HEK293 (cell line): Measurements from ENCODE around the gene MZB1.

Source experiments
- BCL11A ChIP-seq: fragments of 450-650 bp; formaldehyde crosslinking; IDR thresholded peaks from 2 replicates; pipeline ENCODE4 v1.5.1; 2016; ENCODE audit warnings: low read depth, missing biosample characterization, missing genetic modification characterization
- KLF16 ChIP-seq: fragments of 450-650 bp; formaldehyde crosslinking; IDR thresholded peaks from 2 replicates; pipeline ENCODE4 v1.5.1; 2017; ENCODE audit warnings: missing biosample characterization, missing genetic modification characterization
- MZF1 ChIP-seq: fragments of 450-650 bp; formaldehyde crosslinking; IDR thresholded peaks from 2 replicates; pipeline ENCODE4 v1.5.1; 2017; ENCODE audit warnings: missing biosample characterization, missing genetic modification characterization, borderline replicate concordance
- PATZ1 ChIP-seq: fragments of 450-650 bp; formaldehyde crosslinking; IDR thresholded peaks from 2 replicates; pipeline ENCODE4 v1.5.1; 2016; ENCODE audit warnings: missing biosample characterization, missing genetic modification characterization
- PRDM4 ChIP-seq: fragments of 450-650 bp; formaldehyde crosslinking; IDR thresholded peaks from 2 replicates; pipeline ENCODE4 v1.5.1; 2017; ENCODE audit warnings: missing biosample characterization, missing genetic modification characterization
- RBAK ChIP-seq: fragments of 450-650 bp; formaldehyde crosslinking; IDR thresholded peaks from 2 replicates; pipeline ENCODE4 v1.5.1; 2016; ENCODE audit warnings: missing biosample characterization, missing genetic modification characterization
- SCRT1 ChIP-seq: fragments of 450-650 bp; formaldehyde crosslinking; IDR thresholded peaks from 2 replicates; pipeline ENCODE4 v1.5.1; 2016; ENCODE audit warnings: missing biosample characterization, missing genetic modification characterization, borderline replicate concordance
- WT1 ChIP-seq: fragments of 450-650 bp; formaldehyde crosslinking; IDR thresholded peaks from 2 replicates; pipeline ENCODE4 v1.5.1; 2016; ENCODE audit warnings: missing biosample characterization, missing genetic modification characterization
- ZBTB10 ChIP-seq: fragments of 450-650 bp; formaldehyde crosslinking; IDR thresholded peaks from 2 replicates; pipeline ENCODE4 v1.5.1; 2016; ENCODE audit warnings: missing biosample characterization, missing genetic modification characterization
- ZBTB26 ChIP-seq: fragments of 450-650 bp; formaldehyde crosslinking; optimal IDR thresholded peaks from 2 replicates; pipeline ENCODE3; 2016; ENCODE audit warnings: missing biosample characterization, mild to moderate bottlenecking, missing genetic modification characterization
- ZBTB8A ChIP-seq: fragments of 450-650 bp; formaldehyde crosslinking; IDR thresholded peaks from 2 replicates; pipeline ENCODE4 v1.5.1; 2016; ENCODE audit warnings: missing biosample characterization, missing genetic modification characterization
- ZNF155 ChIP-seq: fragments of 450-650 bp; formaldehyde crosslinking; IDR thresholded peaks from 2 replicates; pipeline ENCODE4 v1.5.1; 2016; ENCODE audit warnings: missing biosample characterization, missing genetic modification characterization
- ZNF24 ChIP-seq: fragments of 450-650 bp; formaldehyde crosslinking; IDR thresholded peaks from 2 replicates; pipeline ENCODE4 v1.5.1; 2016; ENCODE audit warnings: missing biosample characterization, missing genetic modification characterization
- ZNF248 ChIP-seq: fragments of 450-650 bp; formaldehyde crosslinking; IDR thresholded peaks from 2 replicates; pipeline ENCODE4 v1.5.1; 2017; ENCODE audit warnings: missing biosample characterization, missing genetic modification characterization
- ZNF292 ChIP-seq: fragments of 450-650 bp; formaldehyde crosslinking; IDR thresholded peaks from 2 replicates; pipeline ENCODE4 v1.5.1; 2016; ENCODE audit warnings: low read depth, missing biosample characterization, missing genetic modification characterization, borderline replicate concordance
- ZNF302 ChIP-seq: fragments of 450-650 bp; formaldehyde crosslinking; IDR thresholded peaks from 2 replicates; pipeline ENCODE4 v1.5.1; 2016; ENCODE audit warnings: missing biosample characterization, missing genetic modification characterization, low read depth
- ZNF311 ChIP-seq: fragments of 450-650 bp; formaldehyde crosslinking; IDR thresholded peaks from 2 replicates; pipeline ENCODE4 v1.5.1; 2017; ENCODE audit warnings: missing biosample characterization, missing genetic modification characterization, borderline replicate concordance
- ZNF394 ChIP-seq: fragments of 450-650 bp; formaldehyde crosslinking; IDR thresholded peaks from 2 replicates; pipeline ENCODE4 v1.5.1; 2016; ENCODE audit warnings: missing biosample characterization, missing genetic modification characterization, mild to moderate bottlenecking, moderate library complexity, borderline replicate concordance
- ZNF488 ChIP-seq: fragments of 450-650 bp; formaldehyde crosslinking; IDR thresholded peaks from 2 replicates; pipeline ENCODE4 v1.5.1; 2016; ENCODE audit warnings: missing biosample characterization, missing genetic modification characterization
- ZNF561 ChIP-seq: fragments of 450-650 bp; IDR thresholded peaks from 2 replicates; pipeline ENCODE4 v1.5.1; 2018; ENCODE audit warnings: missing biosample characterization, missing genetic modification characterization, borderline replicate concordance
- ZNF585B ChIP-seq: fragments of 450-650 bp; formaldehyde crosslinking; IDR thresholded peaks from 2 replicates; pipeline ENCODE4 v1.5.1; 2016; ENCODE audit warnings: missing biosample characterization, missing genetic modification characterization
- ZNF600 ChIP-seq: fragments of 450-650 bp; formaldehyde crosslinking; IDR thresholded peaks from 2 replicates; pipeline ENCODE4 v1.5.1; 2016; ENCODE audit warnings: missing biosample characterization, missing genetic modification characterization
- ZNF626 ChIP-seq: fragments of 450-650 bp; sonication (Bioruptor Pico); formaldehyde crosslinking; IDR thresholded peaks from 2 replicates; pipeline ENCODE4 v1.5.1; 2018; ENCODE audit warnings: missing biosample characterization, missing genetic modification characterization, inconsistent platforms
- ZNF639 ChIP-seq: fragments of 450-650 bp; formaldehyde crosslinking; IDR thresholded peaks from 2 replicates; pipeline ENCODE4 v1.5.1; 2016; ENCODE audit warnings: missing biosample characterization, missing genetic modification characterization
- ZSCAN16 ChIP-seq: fragments of 450-650 bp; formaldehyde crosslinking; IDR thresholded peaks from 2 replicates; pipeline ENCODE4 v1.5.1; 2016; ENCODE audit warnings: missing biosample characterization, missing genetic modification characterization
- ZSCAN5A ChIP-seq: fragments of 450-650 bp; formaldehyde crosslinking; IDR thresholded peaks from 2 replicates; pipeline ENCODE4 v1.5.1; 2016; ENCODE audit warnings: missing biosample characterization, missing genetic modification characterization

Gene MZB1

GRCh38 chr5:139439013-139439903 lies 49.5 kb upstream of the MZB1 start, which contains the start of gene DNAJC18 (continued):
- TF ChIP-seq ZBTB10 (tag by site-specific recombination): peak; percentile 97
- peak; percentile 72 for TF ChIP-seq ZBTB8A (tag by site-specific recombination)
- TF ChIP-seq ZNF311: no peak
- peak; percentile 64; the same call in 1 of the 2 replicates for TF ChIP-seq ZSCAN16 (tag by site-specific recombination)
- peak; percentile 22; the same call in 1 of the 2 replicates for TF ChIP-seq ZNF394 (tag by site-specific recombination)
- peak; percentile 99 for TF ChIP-seq ZNF600 (tag by site-specific recombination)
- no peak for TF ChIP-seq ZNF585B (tag by site-specific recombination)
- TF ChIP-seq ZSCAN5A (tag by site-specific recombination): 0 out of 2 replicates have a peak, but pooled peaks have one; percentile 67
- TF ChIP-seq PATZ1: peak; percentile 97
- peak; percentile 86; the same call in 1 of the 2 replicates for TF ChIP-seq ZNF24 (tag by site-specific recombination)
- peak; percentile 98 for TF ChIP-seq KLF16
- TF ChIP-seq WT1 (tag by site-specific recombination): peak; percentile 82
- peak; percentile 97 for TF ChIP-seq SCRT1 (tag by site-specific recombination)
- TF ChIP-seq ZNF561 (tag by site-specific recombination): peak; percentile 82; the same call in 1 of the 2 replicates
- TF ChIP-seq ZNF302 (tag by site-specific recombination): no peak
- TF ChIP-seq PRDM4 (tag by site-specific recombination): peak; percentile 59; the same call in 1 of the 2 replicates
- peak; percentile 96 for TF ChIP-seq ZBTB26 (tag by site-specific recombination)
- TF ChIP-seq ZNF639: no peak; the same call in 1 of the 2 replicates
- no peak for TF ChIP-seq BCL11A (tag by site-specific recombination)
- TF ChIP-seq RBAK (tag by site-specific recombination): no peak
- no peak for TF ChIP-seq ZNF248 (tag by site-specific recombination)
- TF ChIP-seq ZNF488: no peak
- TF ChIP-seq ZNF155 (tag by site-specific recombination): no peak
- no peak for TF ChIP-seq ZNF292 (tag by site-specific recombination)
- no peak for TF ChIP-seq ZNF626
- peak; percentile 68; the same call in 1 of the 2 replicates for TF ChIP-seq MZF1 (tag by site-specific recombination)
